Measurements from ENCODE around the gene SULF2.

GRCh38 chr20:47821481-47822100 lies 36.3 kb upstream of the SULF2 start:
- TF ChIP-seq POLR2A (IDR thresholded peaks at IDR 0.05): no peak
- no peak for TF ChIP-seq CTCF (IDR thresholded peaks at IDR 0.05)

Measured in testis (tissue), 2 donors.